ENCODE results near the gene FAM89A. TPM values are rescaled to one million over a fixed set of nuclear protein-coding genes. Genes with fewer than 3 reads are reported as not detected.
"Not testable (repeated sequence)": the region's sequence is repeated elsewhere in the genome, so short reads cannot be mapped to it uniquely, and the experiment has no call there.

The FAM89A gene
- total and polyA plus RNA-seq, 7 donors = 2.7 to 6.3 (median 4.2) TPM

DNA sequence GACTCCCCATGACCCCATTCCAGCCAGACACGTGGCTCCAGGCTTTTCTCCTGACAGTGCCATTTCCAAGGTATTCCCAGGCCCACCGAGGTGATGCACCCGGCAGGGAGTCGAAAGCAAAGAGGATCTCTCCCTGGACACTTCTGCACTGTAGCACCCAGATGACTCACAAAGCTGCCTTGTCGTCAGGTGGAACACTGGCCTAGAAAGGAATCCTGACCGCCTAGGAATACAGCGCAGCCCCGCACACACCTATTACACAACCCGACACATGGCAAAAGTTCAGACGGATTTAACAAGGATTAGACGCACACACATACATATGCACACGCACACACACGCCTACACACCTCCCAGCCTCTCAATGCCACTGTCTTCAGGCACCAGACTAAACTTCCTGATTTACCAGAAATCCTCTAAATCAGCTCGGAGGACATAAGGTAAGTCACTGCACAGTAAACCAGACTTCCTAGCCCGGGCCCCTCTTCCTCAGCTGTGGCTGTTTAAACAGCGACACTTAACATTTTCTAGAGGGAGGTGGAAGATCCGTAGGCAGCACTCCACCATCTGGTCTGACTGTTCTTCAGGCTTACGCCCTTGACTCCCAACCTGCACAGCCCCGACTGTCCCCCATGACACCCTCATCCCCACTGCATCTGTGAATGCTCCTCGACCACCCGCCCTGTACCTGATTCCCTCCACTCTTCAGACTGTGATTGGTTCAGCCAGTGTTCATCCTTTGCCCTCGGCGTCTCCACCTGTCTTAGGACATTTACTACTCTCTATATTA, 12.7 kb downstream of the FAM89A start:
- H3K36me3 ChIP-seq (ENCODE audit: insufficient read depth in 1 of 2, low read depth in 1 of 2) = no peaks in the 10 kb centered on the region
- intact Hi-C loops (cut with DNase I) = no loop called here
- no peak for ATAC-seq

GRCh38 chr1:231026576-231026975, 13.5 kb downstream of the FAM89A start:
- intact Hi-C loops (cut with DNase I) = no loop called here
- DNase-seq (no peak), ATAC-seq (no peak)
- H3K4me1 ChIP-seq = no peaks in the 10 kb centered on the region
- H3K27ac ChIP-seq = no peak overlapping the region
- no peak overlapping the region for H3K4me3 ChIP-seq
- 80 to 82% (median 81%) methylated on average over 6 of the region's 6 CpGs for WGBS, 3 donors
- H3K27me3 ChIP-seq (ENCODE audit: insufficient read depth in 3 of 3, low read length in 2 of 3) = no peaks in the 10 kb centered on the region
- H3K36me3 ChIP-seq (ENCODE audit: insufficient read depth in 1 of 2, low read depth in 1 of 2) = no peaks in the 10 kb centered on the region
- TF ChIP-seq, protein P1, sequence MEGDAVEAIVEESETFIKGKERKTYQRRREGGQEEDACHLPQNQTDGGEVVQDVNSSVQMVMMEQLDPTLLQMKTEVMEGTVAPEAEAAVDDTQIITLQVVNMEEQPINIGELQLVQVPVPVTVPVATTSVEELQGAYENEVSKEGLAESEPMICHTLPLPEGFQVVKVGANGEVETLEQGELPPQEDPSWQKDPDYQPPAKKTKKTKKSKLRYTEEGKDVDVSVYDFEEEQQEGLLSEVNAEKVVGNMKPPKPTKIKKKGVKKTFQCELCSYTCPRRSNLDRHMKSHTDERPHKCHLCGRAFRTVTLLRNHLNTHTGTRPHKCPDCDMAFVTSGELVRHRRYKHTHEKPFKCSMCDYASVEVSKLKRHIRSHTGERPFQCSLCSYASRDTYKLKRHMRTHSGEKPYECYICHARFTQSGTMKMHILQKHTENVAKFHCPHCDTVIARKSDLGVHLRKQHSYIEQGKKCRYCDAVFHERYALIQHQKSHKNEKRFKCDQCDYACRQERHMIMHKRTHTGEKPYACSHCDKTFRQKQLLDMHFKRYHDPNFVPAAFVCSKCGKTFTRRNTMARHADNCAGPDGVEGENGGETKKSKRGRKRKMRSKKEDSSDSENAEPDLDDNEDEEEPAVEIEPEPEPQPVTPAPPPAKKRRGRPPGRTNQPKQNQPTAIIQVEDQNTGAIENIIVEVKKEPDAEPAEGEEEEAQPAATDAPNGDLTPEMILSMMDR (IDR thresholded peaks at IDR 0.05) = no peak
- H3K9me3 ChIP-seq = no peaks in the 10 kb centered on the region

More for the DNA sequence above, 12.7 kb downstream of the FAM89A start:
- TF ChIP-seq, protein P1 (IDR thresholded peaks at IDR 0.05) = no peak
- DNase-seq = no peak
- H3K27ac ChIP-seq = no peak overlapping the region
- no peak overlapping the region for H3K4me3 ChIP-seq
- WGBS, 3 donors = 81 to 86% (median 83%) methylated on average over 23 of the region's 23 CpGs
- H3K27me3 ChIP-seq (ENCODE audit: insufficient read depth in 3 of 3, low read length in 2 of 3) = no peaks in the 10 kb centered on the region
- no peaks in the 10 kb centered on the region for H3K9me3 ChIP-seq
- H3K4me1 ChIP-seq = no peaks in the 10 kb centered on the region

GRCh38 chr1:231023150-231023549, 16.9 kb downstream of the FAM89A start:
- intact Hi-C loops (cut with DNase I) = no loop called here
- H3K27ac ChIP-seq = no peak overlapping the region
- no peaks in the 10 kb centered on the region for H3K36me3 ChIP-seq (ENCODE audit: insufficient read depth in 1 of 2, low read depth in 1 of 2)
- peaks cover 0 to 6% (median 0%) of the 10 kb centered on the region in 3 donors for H3K27me3 ChIP-seq (ENCODE audit: insufficient read depth in 3 of 3, low read length in 2 of 3)
- DNase-seq (no peak), ATAC-seq (no peak)
- H3K4me3 ChIP-seq = no peak overlapping the region
- no peaks in the 10 kb centered on the region for H3K4me1 ChIP-seq
- WGBS, 3 donors = 89 to 90% (median 90%) methylated on average over 9 of the region's 9 CpGs
- TF ChIP-seq, protein P1 (IDR thresholded peaks at IDR 0.05) = no peak
- no peaks in the 10 kb centered on the region for H3K9me3 ChIP-seq

DNA sequence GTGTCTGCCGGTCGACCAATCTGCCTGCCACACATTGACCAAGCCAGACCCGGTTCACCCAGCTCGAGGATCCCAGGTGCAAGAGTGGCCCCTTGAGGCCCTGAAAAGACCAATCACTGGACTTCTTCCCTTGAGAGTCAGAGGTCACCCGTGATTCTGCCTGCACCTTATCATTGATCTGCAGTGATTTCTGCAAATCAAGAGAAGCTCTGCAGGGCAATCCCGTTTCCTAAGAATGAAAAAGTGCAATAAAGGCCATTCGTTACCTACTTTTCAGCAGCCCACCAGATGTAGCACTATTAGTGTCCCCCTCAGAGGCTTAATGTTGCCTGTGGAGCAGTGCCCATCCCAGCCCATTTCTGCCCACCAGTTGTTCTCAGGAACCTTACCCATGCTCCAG, 17.5 kb downstream of the FAM89A start:
- not testable (repeated sequence) for ATAC-seq

DNA sequence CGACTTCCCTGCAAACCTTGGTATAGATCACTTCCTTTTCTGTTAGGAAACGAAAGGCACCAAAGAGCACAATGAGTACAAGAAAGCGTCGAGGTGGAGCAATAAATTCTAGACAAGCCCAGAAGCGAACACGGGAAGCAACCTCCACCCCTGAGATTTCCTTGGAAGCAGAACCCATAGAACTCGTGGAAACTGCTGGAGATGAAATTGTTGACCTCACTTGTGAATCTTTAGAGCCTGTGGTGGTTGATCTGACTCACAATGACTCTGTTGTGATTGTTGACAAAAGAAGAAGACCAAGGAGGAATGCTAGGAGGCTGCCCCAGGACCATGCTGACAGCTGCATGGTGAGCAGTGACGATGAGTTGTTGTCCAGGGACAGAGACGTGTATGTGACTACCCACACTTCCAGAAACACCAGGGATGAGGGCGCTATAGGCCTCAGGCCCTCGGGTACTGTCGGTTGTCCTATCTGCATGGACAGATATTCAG, 18.5 kb downstream of the FAM89A start:
- H3K36me3 ChIP-seq (ENCODE audit: insufficient read depth in 1 of 2, low read depth in 1 of 2) = no peaks in the 10 kb centered on the region
- no peaks in the 10 kb centered on the region for H3K4me1 ChIP-seq
- ATAC-seq = no peak
- peaks cover 0 to 6% (median 0%) of the 10 kb centered on the region in 3 donors for H3K27me3 ChIP-seq (ENCODE audit: insufficient read depth in 3 of 3, low read length in 2 of 3)
- no peak overlapping the region for H3K27ac ChIP-seq
- TF ChIP-seq, protein P1 (IDR thresholded peaks at IDR 0.05) = no peak
- 78 to 80% (median 79%) methylated on average over 12 of the region's 12 CpGs for WGBS, 3 donors
- intact Hi-C loops (cut with DNase I) = no loop called here
- DNase-seq = no peak
- H3K4me3 ChIP-seq = no peak overlapping the region
- H3K9me3 ChIP-seq = no peaks in the 10 kb centered on the region

More for the DNA sequence above, 17.5 kb downstream of the FAM89A start:
- H3K27ac ChIP-seq; DNase-seq; H3K4me3 ChIP-seq; H3K27me3 ChIP-seq (ENCODE audit: insufficient read depth in 3 of 3, low read length in 2 of 3); H3K9me3 ChIP-seq; H3K36me3 ChIP-seq (ENCODE audit: insufficient read depth in 1 of 2, low read depth in 1 of 2); intact Hi-C loops (cut with DNase I); H3K4me1 ChIP-seq: not testable (repeated sequence)
- WGBS, 3 donors = 85 to 92% (median 87%) methylated on average over 7 of the region's 7 CpGs

Measured in psoas muscle (tissue), 8 donors.